GM23248 (cell line): ENCODE data around the gene VWA8. TPM values are rescaled to one million over a fixed set of nuclear protein-coding genes. Genes with fewer than 3 reads are reported as not detected.

ENCODE experiments used
- DNase-seq: peaks from one replicate; pipeline ENCODE4 v3.0.0-alpha.2; 2015
- H2AFZ ChIP-seq: fragments of 200-600 bp; sonication (generic); 2 replicates; pipeline ENCODE4 v1.6.1; 2016; ENCODE audit warnings: antibody characterized with exemption
- H3F3A ChIP-seq: fragments of 200-600 bp; sonication (generic); 2 replicates; pipeline ENCODE4 v1.6.1; 2016; ENCODE audit warnings: mild to moderate bottlenecking, antibody characterized with exemption, mixed run types; ENCODE audit not compliant: insufficient read depth
- H3K27ac ChIP-seq: fragments of 200-600 bp; sonication (generic); 2 replicates; pipeline ENCODE4 v1.5.1; 2016; ENCODE audit warnings: mild to moderate bottlenecking
- H3K27me3 ChIP-seq: fragments of 200-600 bp; sonication (generic); replicated peaks from 2 replicates; pipeline ENCODE4 v1.6.1; 2016; ENCODE audit warnings: mild to moderate bottlenecking; ENCODE audit not compliant: insufficient read depth
- H3K36me3 ChIP-seq: fragments of 200-600 bp; sonication (generic); 2 replicates; pipeline ENCODE4 v1.6.1; 2016; ENCODE audit warnings: low read depth, mild to moderate bottlenecking
- H3K4me1 ChIP-seq: fragments of 200-600 bp; sonication (generic); 2 replicates; pipeline ENCODE4 v1.6.1; 2016; ENCODE audit warnings: mild to moderate bottlenecking; ENCODE audit not compliant: insufficient read depth
- H3K4me2 ChIP-seq: fragments of 200-600 bp; sonication (generic); one replicate; pipeline ENCODE4 v1.6.1; 2016; ENCODE audit warnings: mild to moderate bottlenecking; ENCODE audit not compliant: unreplicated experiment
- H3K4me3 ChIP-seq: fragments of 200-600 bp; sonication (generic); 2 replicates; pipeline ENCODE4 v1.5.1; 2016; ENCODE audit warnings: mild to moderate bottlenecking
- H3K79me2 ChIP-seq: fragments of 200-600 bp; sonication (generic); 2 replicates; pipeline ENCODE4 v1.6.1; 2016; ENCODE audit warnings: mild to moderate bottlenecking; ENCODE audit not compliant: insufficient read depth
- H3K9ac ChIP-seq: fragments of 200-600 bp; sonication (generic); 2 replicates; pipeline ENCODE4 v1.6.1; 2016; ENCODE audit warnings: mild to moderate bottlenecking
- H3K9me2 ChIP-seq: fragments of 200-600 bp; sonication (generic); 2 replicates; pipeline ENCODE4 v1.6.1; 2016; ENCODE audit warnings: mixed run types, mild to moderate bottlenecking, moderate library complexity; ENCODE audit not compliant: insufficient read depth
- H3K9me3 ChIP-seq: fragments of 200-600 bp; sonication (generic); one replicate; pipeline ENCODE4 v1.6.1; 2017; ENCODE audit warnings: low read depth
- H4K20me1 ChIP-seq: fragments of 200-600 bp; sonication (generic); 2 replicates; pipeline ENCODE4 v1.6.0; 2016; ENCODE audit not compliant: insufficient read depth
- EZH2 ChIP-seq: fragments of 200-600 bp; sonication (generic); IDR thresholded peaks from 2 replicates; pipeline ENCODE4 v1.6.1; 2018; ENCODE audit warnings: antibody characterized with exemption, mild to moderate bottlenecking; ENCODE audit not compliant: insufficient read depth, poor library complexity, severe bottlenecking
- EZH2phosphoT487 ChIP-seq: fragments of 200-600 bp; sonication (generic); IDR thresholded peaks from 2 replicates; pipeline ENCODE4 v1.6.1; 2018; ENCODE audit warnings: antibody characterized with exemption, moderate library complexity, mild to moderate bottlenecking, low read depth; ENCODE audit not compliant: insufficient read depth
- WGBS, 2 experiments: methylation state at CpG; one replicate each; pipeline ENCODE4 v1.1.6; 2015 to 2017; ENCODE audit warnings: low lambda C conversion rate in 2 of 2, low coverage in 1 of 2; ENCODE audit errors: missing lambda C conversion rate in 2 of 2; 5-methylcytosine and 5-hydroxymethylcytosine counted together
- in situ Hi-C: fragments of 300-500 bp; cut with MboI; formaldehyde crosslinking; loops from 2 replicates; pipeline ENCODE4 v1.15.0; 2020
- polyA plus RNA-seq: library from polyadenylated mRNA; unstranded; fragments of >200 nt; fragmentation: Nextera tagmentation; extraction: Ambion mirVana; gene quantifications from 2 replicates; pipeline ENCODE4 v1.2.1, GENCODE V29; 2016
- total RNA-seq: library from RNA; depleted of rRNA; stranded (reverse); fragments of >200 nt; shearing (Covaris generic); gene quantifications from 2 replicates; pipeline ENCODE4 v1.2.3, GENCODE V29; 2014; rRNA removed

The VWA8 gene
- 10.1 and 35.5 TPM in 2 replicates for total RNA-seq
- polyA plus RNA-seq: 3.6 and 3.9 TPM in 2 replicates

DNA sequence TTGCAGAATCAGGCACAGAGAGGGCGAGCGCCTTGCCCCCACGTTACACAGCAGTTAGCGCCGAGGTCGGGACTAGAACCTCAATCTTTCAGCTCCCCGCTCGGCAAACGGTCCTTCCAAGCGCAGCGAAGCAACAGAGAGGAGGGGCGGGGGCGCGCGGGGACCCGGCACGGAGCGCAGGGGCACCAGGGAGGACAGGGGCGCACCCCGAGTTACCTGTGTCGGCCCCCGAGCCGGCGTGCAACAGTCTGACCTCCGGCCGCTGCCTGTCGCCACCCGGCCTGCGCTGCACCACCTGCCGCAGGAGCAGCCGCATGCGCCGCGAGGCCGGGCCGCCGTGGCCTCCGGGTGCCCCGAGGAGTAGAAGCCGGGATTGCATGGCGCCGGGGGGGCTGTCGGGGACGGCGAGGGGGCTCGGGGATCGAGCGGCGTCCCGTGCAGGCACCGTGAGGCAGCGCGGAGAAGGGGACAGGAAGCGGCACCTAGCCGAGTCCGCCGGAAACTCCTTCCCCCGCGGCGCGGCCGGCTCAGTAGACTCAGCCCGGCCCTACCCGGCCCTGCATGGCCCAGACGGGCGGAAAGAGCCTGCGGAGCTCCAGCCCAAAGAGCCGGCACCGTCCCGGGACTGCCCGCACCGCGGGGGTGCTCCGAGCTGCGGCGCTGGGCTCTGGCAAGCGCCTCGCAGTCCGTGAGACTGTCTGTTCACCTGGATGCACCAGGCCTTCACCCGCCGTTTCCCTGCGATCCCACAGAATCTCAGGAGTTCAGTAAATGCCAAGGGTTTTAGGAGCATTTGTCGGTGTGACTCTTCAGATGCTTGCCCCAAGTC, at the start of gene VWA8:
VWA8 (minus strand) TSS at position 473 of the 829 bp plus-strand sequence; CDS start at position 379, 94 bp downstream.
- Histone ChIP-seq H3K4me3 (peak within 1 kb of the TSS; percentile 82), H3K27me3 (no peaks in the 10 kb centered on the region), H3K9ac (peak within 1 kb of the TSS; percentile 79), H4K20me1 (no peaks in the 10 kb centered on the region), H2AFZ (peak within 1 kb of the TSS; percentile 93), H3K9me3 (no peaks in the 10 kb centered on the region), H3K9me2 (no peaks in the 10 kb centered on the region), H3K27ac (peak within 1 kb of the TSS; percentile 71), H3K4me1 (peaks cover 5% of the 10 kb centered on the region; the same call in 1 of the 2 replicates), H3K36me3 (no peaks in the 10 kb centered on the region), H3K4me2 (peak within 1 kb of the TSS; percentile 93), H3F3A (peaks cover 18% of the 10 kb centered on the region; the same call in 1 of the 2 replicates), H3K79me2 (peaks cover 44% of the 10 kb centered on the region)
- DNase-seq: peak; percentile 89
- in situ Hi-C loops: no loop called here
- WGBS, 2 experiments: 0 to 2% methylated on average over 59 to 64 of the region's 83 CpGs
- TF ChIP-seq EZH2phosphoT487 (no peak), EZH2 (no peak)

DNA sequence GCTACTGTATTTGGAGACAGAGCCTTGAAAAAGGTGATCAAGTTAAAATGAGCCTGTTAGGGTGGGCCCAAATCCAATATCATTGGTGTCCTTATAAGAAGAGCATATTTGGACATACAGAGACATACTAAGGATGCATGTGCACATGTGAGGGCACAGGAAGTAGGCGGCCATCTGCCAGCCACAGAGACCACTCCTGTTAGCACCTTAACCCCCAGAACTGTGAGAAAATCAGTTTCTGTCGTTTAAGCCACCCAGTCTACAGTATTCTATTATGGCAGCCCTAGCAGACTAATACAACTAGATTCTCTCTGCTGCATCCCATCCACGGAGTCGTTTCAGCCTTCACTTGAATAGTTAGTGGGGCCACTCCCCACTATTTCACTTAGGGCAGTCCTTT, 48.1 kb upstream of the VWA8 start:
- DNase-seq: no peak
- no peaks in the 10 kb centered on the region for H3K27me3 ChIP-seq
- H3F3A ChIP-seq: peaks cover 17% of the 10 kb centered on the region
- H3K4me3 ChIP-seq: no peak overlapping the region
- no peak overlapping the region for H3K9ac ChIP-seq
- H4K20me1 ChIP-seq: no peaks in the 10 kb centered on the region
- H3K9me3 ChIP-seq: no peaks in the 10 kb centered on the region
- in situ Hi-C loops: no loop called here
- H3K27ac ChIP-seq: no peak overlapping the region
- H2AFZ ChIP-seq: no peak overlapping the region
- no peak overlapping the region for H3K4me2 ChIP-seq
- no peaks in the 10 kb centered on the region for H3K9me2 ChIP-seq
- WGBS, 2 experiments: 60 to 65% methylated on average over 4 of the region's 4 CpGs
- H3K79me2 ChIP-seq: no peaks in the 10 kb centered on the region
- TF ChIP-seq EZH2phosphoT487: no peak
- no peaks in the 10 kb centered on the region for H3K36me3 ChIP-seq
- peaks cover 13% of the 10 kb centered on the region for H3K4me1 ChIP-seq

DNA sequence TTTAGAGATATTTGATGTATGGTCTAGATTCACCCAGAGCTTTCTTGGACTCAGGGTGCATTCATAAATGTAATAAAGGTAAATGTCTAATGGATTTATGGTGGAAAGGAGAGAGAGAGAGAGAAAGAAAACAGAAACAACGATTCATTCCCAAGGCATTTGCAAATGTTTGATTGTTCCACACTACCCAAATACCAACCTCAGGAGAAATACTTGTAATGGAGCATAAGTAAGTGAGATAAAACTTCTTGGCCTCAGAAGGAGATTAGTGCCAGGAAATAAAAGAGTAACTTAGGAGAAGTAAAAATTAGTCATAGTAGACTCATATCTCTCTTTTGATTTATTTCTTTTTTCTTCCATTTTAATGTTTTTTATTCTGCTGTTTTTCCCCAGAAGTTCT, 46.9 kb upstream of the VWA8 start:
- Histone ChIP-seq H3K9me2 (no peaks in the 10 kb centered on the region), H3K9me3 (no peaks in the 10 kb centered on the region), H3K36me3 (no peaks in the 10 kb centered on the region), H3K9ac (no peak overlapping the region), H3K4me1 (peaks cover 13% of the 10 kb centered on the region), H3K27ac (peak overlapping the region; percentile 6; the same call in 1 of the 2 replicates), H3K27me3 (no peaks in the 10 kb centered on the region), H2AFZ (no peak overlapping the region), H3F3A (peaks cover 17% of the 10 kb centered on the region), H4K20me1 (no peaks in the 10 kb centered on the region), H3K79me2 (no peaks in the 10 kb centered on the region), H3K4me2 (peak overlapping the region; percentile 11), H3K4me3 (no peak overlapping the region)
- no peak for TF ChIP-seq EZH2
- DNase-seq: peak; percentile 56
- WGBS, 2 experiments: 35 to 48% methylated on average over 1 of the region's 1 CpG
- in situ Hi-C loops: no loop called here

DNA sequence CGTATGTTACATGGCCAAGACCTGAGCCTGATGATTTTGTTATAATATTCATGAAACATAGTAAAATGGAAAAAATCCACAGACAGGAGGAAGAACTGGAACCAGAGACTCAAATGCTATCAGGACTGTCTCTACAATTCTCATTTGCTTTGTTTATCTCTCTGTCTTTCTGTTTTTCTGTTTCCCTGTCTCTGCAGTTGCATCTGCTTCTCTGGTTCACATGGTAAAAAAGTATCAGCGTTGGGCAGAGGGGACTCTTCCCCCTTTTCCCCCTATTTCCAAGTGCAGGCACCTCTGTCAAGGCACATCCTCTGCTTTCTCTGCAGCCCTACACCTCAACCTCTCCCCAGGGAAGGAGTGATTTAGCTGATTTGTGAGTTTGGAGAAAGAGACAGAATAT, 41.2 kb upstream of the VWA8 start:
- WGBS, 2 experiments: 60% methylated on average over 2 of the region's 2 CpGs
- TF ChIP-seq EZH2phosphoT487 (no peak), EZH2 (no peak)

More for the DNA sequence above, 41.2 kb upstream of the VWA8 start:
- no peak overlapping the region for H3K27ac ChIP-seq
- no peak overlapping the region for H3K9ac ChIP-seq
- DNase-seq: no peak
- H3K9me2 ChIP-seq: no peaks in the 10 kb centered on the region
- no peaks in the 10 kb centered on the region for H4K20me1 ChIP-seq
- no peaks in the 10 kb centered on the region for H3K27me3 ChIP-seq
- in situ Hi-C loops: no loop called here
- no peaks in the 10 kb centered on the region for H3K79me2 ChIP-seq
- no peaks in the 10 kb centered on the region for H3K9me3 ChIP-seq
- 0 out of 2 replicates have a peak overlapping the region, but pooled peaks have one; percentile 20 for H2AFZ ChIP-seq
- peaks cover 17% of the 10 kb centered on the region for H3F3A ChIP-seq
- no peaks in the 10 kb centered on the region for H3K36me3 ChIP-seq
- no peak overlapping the region for H3K4me3 ChIP-seq
- peak overlapping the region; percentile 61 for H3K4me2 ChIP-seq
- peaks cover 14% of the 10 kb centered on the region for H3K4me1 ChIP-seq
